GM21786 (cell line): Measurements from ENCODE around the gene SMARCA1.

ENCODE experiments used
- ATAC-seq: cut with Tn5 transposase; IDR thresholded peaks from one replicate; pipeline ENCODE4 v1.9.1; 2021; ENCODE audit not compliant: unreplicated experiment

The SMARCA1 gene

DNA sequence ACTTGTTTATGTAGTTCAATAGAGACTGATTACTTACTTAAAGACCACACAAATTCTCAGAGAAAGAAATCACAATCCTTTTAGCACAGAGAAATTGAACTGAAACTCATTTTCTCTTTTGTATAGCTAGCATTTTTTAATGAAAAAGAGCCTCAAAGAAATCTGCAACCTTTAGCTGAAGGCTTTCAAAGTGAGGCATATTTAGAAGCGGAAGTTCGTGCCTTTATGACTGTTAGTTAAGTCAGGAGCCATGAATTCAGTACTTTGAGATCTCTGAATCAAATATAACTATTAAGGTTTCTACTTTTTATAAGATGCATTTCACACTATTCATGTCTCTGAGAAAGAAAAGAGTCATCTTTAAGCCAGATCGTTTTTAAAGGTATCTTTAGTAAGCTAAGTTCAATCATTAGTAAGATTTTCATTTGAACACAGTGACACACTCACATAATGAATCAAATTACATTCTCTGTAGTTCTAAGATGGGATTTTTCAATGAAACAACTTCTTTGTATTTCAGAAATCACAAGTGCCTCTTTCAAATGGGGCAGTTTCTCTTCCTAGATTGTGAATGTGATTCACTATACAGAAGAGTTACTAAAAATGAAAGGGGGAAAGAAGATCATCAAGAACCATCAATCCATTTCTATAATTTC lies 61.4 kb downstream of the SMARCA1 start:
- no peak for ATAC-seq

DNA sequence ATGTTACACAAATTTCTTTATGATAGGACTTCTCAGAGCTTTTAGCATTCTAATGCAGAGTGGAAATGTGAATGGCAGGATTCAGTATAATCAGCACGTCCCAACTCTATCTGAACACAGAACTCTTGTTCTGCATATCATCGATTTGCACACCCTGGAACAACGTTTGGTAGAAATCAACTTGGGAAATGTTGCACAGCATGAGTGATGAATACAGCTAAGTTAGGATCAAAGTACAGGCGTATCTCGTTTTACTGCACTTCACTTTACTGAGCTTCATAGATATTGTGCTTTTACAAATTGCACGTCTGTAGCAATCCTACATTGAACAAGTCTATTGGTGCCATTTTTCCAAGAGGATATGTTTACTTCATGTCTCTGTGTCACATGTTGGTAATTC lies 70.8 kb downstream of the SMARCA1 start:
- no peak for ATAC-seq

DNA sequence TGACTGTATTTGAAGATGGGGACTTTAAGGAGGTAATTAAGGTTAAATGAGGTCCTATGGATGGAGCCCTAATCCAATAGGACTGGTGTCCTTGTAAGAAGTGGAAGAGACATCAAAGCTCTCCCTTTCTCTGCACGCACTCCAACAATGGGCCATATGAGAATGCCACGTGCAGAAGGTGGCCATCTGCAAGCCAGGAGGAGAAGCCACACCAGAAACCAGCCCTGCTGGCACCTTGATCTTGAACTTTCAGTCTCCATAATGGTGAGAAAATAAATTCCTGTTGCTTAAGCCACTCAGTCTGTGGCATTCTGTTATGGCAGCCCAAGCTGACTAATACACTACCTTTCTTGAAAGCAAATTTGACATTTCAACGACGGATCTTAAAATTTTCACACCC lies 73.2 kb downstream of the SMARCA1 start:
- no peak for ATAC-seq

DNA sequence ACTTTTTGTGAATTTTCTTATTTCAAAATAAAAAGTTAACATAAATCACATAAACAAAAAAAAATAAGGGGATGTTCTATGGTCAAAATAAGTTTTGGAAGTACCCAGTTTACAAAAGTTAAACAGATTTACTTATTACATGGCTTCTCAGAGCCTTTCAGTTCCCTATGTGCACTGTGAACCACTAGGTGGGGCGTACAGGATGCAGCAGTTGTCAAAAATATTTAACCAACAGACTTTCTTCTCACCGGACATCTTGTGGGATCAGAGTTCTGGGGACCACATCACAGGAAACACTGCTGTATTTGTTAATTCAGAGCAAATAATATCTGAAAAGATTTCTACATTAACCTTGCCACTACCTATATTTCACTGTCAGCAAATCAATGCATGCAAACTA lies 74.1 kb downstream of the SMARCA1 start:
- no peak for ATAC-seq

DNA sequence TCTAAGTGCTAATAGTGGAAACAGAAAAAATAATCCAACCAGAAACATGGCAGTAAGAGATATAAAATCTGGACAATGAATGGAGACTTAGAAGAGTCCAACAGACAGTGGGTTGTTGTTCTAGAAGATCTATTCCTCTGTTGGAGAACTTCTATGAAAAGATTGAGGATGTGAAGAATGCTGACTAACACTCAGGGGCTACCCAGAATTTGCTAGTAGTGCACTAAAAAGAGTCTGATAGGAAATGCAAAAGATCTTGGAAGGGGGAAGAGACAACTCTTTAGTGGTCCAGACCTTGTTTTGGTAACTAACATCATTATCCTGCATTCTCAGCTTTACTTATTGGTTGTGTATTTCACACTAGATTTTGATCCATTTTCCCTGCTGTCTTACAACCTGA lies 77.9 kb downstream of the SMARCA1 start:
- no peak for ATAC-seq

DNA sequence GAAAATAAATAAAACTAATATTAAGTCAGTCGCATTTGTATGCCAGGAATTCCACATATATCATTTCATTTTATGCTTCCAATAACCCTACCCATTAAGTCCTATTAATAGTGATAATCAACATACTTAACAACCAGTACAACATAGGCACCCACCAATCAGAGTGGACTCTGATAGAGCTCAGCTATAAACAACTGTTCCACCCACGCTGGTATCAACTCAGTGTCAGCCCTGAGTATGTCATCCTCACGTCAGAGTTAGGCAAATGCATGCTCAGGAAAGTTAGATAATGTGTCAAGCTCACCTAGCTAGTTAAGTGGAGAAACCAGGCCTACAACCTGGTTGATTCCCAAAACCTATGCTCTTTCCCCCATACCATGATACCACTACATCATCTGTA lies 89.3 kb downstream of the SMARCA1 start:
- ATAC-seq: no peak

DNA sequence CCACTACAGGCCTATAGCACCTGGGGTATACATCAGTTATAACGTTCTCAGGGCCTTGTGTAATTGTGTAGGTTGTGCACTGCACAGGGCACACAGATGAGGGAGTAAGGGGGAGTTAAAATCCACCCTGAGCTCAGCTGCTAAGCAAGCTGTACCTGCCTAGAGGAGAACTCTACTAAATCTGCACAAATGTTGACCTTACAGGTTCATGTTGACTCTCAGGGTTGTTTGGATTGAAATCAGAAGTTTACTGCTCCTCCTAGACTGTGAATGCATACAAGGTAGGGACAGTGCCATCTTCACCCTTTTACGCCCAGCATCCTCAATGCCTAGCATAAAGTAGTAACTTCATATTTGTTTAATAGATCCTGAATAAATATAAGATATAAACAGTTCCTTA lies 89.8 kb downstream of the SMARCA1 start:
- no peak for ATAC-seq

DNA sequence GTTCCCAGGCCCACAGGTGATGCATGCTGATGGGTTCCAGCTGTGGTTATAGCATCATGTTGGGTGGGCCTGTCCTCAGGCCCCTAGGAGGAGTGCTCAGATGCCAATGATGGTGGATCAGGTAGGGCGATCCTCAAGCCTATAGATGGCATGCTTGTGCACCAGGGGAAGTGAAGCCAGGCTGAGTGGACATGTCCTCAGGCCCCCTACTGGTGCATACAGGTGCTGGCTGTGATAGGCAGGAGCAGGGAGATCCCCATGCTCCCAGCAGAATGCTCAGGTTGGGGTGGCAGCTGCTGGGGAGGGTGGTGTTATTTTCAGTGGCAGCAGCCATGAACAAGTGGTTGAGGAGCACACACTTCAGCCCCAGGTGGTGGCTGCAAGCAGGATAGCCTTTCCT lies 96.0 kb downstream of the SMARCA1 start:
- ATAC-seq: peak; percentile 56

DNA sequence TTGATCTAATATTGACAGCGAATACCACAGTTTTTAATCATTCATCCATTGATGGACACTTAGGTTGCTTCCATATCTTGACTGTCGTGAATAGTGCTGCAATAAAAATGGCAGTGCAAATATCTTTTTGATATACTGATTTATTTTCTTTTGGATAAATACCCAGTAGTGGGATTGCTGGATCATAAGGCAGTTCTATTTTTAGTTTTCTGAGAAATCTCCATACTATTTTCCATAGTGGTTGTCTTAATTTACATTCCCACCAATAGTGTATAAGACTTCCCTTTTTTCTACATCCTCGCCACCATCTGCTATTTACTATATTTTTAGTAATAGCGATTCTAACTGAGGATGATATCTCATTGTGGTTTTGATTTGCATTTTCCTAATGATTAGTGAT lies 100.1 kb downstream of the SMARCA1 start:
- no peak for ATAC-seq

DNA sequence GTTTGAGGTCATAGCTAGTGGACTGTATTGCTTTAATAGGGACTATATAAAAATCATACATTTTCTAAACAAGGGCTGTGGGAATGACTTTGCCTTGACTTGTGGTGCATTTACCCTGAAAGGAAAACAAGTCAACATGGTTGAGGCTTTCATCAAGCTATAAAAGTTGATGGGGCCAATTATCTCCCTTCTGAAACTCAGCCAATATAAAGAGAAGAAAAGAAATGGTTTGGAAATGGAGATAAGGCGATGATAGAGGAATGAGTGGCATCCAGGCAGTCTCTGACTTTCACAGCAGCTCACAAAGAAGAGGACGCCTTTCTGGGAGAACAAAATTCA lies 118.7 kb downstream of the SMARCA1 start:
- no peak for ATAC-seq

DNA sequence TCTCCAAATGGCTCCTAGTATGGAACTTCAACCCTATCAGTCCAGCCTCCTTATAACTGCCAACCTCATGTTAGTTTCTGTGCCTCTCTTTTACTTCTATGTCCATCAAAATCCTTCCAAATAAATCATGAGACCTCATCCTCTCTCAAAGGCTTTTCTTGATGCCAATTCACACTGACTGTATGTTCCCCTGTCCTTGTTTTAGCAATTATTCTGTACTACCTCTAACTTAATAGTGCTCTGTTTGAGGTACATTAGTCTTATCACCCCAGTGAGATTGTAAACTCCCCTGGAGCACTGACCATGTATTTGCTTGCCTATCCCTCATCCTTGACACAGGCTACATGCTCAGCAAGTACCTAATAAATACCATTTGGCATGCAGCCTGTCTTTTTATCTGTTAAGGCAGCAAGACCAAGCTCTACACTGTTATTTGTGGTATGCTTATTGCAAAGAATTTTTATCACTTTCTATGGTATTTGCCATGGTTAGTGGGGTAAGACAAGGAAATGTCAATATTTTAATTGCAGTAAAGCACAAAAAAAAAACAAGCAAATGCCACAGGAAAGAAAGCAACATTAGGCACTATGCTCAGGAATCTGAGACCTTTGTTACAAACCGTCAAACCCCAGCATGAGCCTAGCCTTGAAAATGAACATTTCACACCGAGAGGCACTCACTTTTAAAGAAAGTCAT lies 119.2 kb downstream of the SMARCA1 start:
- no peak for ATAC-seq
